ENCODE data around the gene SPAG17.

Gene SPAG17

DNA sequence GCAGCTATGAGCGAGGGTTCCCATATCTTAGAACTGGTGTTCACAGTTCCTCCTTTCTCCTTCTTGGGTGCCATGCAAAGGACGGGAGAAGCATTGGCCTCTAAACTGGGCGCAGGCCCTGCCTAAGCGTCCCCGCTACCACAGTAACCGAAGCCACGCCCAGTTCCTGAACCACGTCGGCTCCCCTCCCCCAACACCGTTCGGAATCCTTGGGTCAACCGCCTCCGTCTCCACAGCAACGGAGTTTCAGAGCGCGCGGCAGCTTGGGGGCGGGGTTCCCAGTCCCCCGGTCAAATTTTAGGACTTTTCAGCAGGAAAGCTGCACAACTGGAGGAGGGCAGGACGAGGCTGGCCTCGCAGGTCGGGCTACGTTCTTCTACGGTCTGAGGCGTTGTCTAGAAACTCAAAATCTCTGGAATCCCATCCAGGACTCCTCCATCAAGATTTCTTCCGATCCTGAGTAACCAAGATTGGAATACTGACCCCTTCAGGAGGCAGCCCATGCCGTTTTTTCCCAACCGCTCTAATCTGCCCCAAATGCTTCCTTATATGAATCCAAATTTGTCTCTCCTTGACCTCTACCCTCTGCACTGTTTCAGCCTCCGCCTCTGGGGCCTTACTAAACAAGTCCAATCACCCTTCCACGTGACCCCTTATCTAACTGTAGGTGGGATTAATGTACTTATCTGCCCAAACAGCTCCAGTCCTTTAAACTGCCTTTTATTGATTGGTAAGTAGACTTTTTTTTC, at the start of gene SPAG17:
Gene SPAG17 (minus strand): TSS at position 145 of the 749 bp plus-strand sequence. CDS start 71 bp downstream, at position 74.
- no peak within 1 kb of the TSS for H3K4me3 ChIP-seq (ENCODE audit: control insufficient read depth, low read depth, low read length)
- TF ChIP-seq, protein P1, sequence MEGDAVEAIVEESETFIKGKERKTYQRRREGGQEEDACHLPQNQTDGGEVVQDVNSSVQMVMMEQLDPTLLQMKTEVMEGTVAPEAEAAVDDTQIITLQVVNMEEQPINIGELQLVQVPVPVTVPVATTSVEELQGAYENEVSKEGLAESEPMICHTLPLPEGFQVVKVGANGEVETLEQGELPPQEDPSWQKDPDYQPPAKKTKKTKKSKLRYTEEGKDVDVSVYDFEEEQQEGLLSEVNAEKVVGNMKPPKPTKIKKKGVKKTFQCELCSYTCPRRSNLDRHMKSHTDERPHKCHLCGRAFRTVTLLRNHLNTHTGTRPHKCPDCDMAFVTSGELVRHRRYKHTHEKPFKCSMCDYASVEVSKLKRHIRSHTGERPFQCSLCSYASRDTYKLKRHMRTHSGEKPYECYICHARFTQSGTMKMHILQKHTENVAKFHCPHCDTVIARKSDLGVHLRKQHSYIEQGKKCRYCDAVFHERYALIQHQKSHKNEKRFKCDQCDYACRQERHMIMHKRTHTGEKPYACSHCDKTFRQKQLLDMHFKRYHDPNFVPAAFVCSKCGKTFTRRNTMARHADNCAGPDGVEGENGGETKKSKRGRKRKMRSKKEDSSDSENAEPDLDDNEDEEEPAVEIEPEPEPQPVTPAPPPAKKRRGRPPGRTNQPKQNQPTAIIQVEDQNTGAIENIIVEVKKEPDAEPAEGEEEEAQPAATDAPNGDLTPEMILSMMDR (conservative IDR thresholded peaks at IDR 0.05; ENCODE audit: control insufficient read depth, insufficient read depth, low read depth, low read length) = peak; percentile 12
- DNase-seq (ENCODE audit: low read depth) = peak; percentile 15

DNA sequence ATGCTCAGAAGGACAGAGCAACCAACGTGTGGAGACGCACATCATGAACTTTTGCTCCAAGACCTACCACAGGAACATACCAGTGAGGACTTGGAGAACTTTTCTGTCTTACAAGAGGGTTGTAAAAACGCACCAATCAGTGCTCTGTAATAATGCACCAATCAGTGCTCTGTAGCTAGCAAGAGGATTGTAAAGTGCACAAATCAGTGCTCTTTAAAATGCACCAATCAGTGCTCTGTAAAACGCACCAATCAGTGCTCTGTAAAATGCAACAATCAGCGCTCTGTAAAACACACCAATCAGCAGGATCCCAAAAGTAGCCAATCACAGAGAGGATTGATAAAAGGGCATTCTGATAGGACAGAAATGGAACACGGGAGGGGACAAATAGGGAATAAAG, 40.4 kb upstream of the SPAG17 start:
- TF ChIP-seq, protein P1 (conservative IDR thresholded peaks at IDR 0.05; ENCODE audit: control insufficient read depth, insufficient read depth, low read depth, low read length) = no peak
- DNase-seq (ENCODE audit: low read depth) = no peak
- H3K4me3 ChIP-seq (ENCODE audit: control insufficient read depth, low read depth, low read length) = no peak overlapping the region

GRCh38 chr1:118223426-118223825, 38.4 kb upstream of the SPAG17 start:
- DNase-seq (ENCODE audit: low read depth) = peak; percentile 32
- H3K4me3 ChIP-seq (ENCODE audit: control insufficient read depth, low read depth, low read length) = no peak overlapping the region
- TF ChIP-seq, protein P1 (conservative IDR thresholded peaks at IDR 0.05; ENCODE audit: control insufficient read depth, insufficient read depth, low read depth, low read length) = peak; percentile 33

- TF ChIP-seq, protein P1 (conservative IDR thresholded peaks at IDR 0.05; ENCODE audit: control insufficient read depth, insufficient read depth, low read depth, low read length) = no peak
These were observed 34.4 kb upstream of the SPAG17 start for GRCh38 chr1:118219438-118219837.

DNA sequence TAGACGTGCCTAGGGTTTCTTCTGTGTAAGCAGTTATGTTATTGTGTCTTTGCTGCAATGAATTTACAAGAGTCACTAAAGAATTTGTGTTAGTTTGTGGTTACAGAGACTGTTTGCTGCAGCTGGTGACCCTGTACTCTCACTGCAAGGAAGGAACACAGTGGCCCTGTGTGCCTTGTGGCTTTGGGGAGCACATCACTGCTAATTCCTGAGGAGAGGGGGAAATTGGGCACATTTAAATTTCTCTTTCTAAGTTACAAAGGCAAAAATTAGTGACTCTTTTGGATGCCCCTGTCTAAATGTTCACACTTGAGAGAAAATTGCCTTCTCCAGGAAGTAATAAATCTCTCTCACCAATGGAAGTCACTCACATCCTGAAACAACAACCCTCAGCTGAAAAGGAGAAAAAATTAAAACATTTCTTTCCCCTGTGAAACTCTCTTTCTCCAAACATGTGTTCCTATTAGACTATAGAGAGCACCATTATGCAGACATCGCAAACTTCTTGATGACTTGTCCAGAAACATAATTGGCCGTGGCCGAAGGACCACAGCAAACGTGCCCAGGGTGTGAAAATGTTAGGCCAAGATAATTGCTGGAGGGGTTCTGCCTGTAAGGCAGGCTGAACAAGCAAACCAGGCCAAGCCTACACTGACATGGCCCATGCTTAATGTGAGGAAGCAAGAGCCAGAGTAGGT, 32.3 kb upstream of the SPAG17 start:
- TF ChIP-seq, protein P1 (conservative IDR thresholded peaks at IDR 0.05; ENCODE audit: control insufficient read depth, insufficient read depth, low read depth, low read length) = no peak

More at GRCh38 chr1:118219438-118219837, 34.4 kb upstream of the SPAG17 start:
- DNase-seq (ENCODE audit: low read depth) = no peak
- no peak overlapping the region for H3K4me3 ChIP-seq (ENCODE audit: control insufficient read depth, low read depth, low read length)

DNA sequence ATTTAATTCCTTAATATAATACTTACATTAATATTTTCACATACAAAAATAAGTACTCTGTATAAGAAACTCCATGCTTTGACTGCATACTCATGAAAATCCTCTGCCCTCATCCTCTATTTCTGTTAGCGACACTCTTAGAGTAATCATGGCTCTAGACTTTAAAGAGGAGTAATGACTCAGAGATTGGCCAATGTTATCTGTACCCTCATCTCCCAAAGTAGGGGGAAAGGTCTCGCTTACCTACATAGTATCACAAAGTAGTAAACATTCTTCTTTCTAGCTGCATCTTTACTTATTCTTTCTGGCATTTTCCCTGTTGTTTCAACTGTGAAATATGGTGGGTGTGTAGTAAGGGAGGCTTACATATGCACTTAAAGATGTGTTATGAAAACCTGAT, 29.8 kb upstream of the SPAG17 start:
- no peak for DNase-seq (ENCODE audit: low read depth)
- TF ChIP-seq, protein P1 (conservative IDR thresholded peaks at IDR 0.05; ENCODE audit: control insufficient read depth, insufficient read depth, low read depth, low read length) = no peak
- H3K4me3 ChIP-seq (ENCODE audit: control insufficient read depth, low read depth, low read length) = no peak overlapping the region

More for the DNA sequence above, 32.3 kb upstream of the SPAG17 start:
- no peak overlapping the region for H3K4me3 ChIP-seq (ENCODE audit: control insufficient read depth, low read depth, low read length)
- DNase-seq (ENCODE audit: low read depth) = no peak
